NT2/D1 (cell line): ENCODE measurements around the gene MMS19.

ENCODE experiments used
- SUZ12 ChIP-seq: IDR thresholded peaks from 2 replicates; pipeline ENCODE4 v1.6.1; 2011; ENCODE audit not compliant: insufficient read length, insufficient read depth; ENCODE audit errors: extremely low read depth
- YY1 ChIP-seq: IDR thresholded peaks from 2 replicates; pipeline ENCODE4 v1.6.1; 2011; ENCODE audit not compliant: insufficient read length, insufficient read depth
- ZNF274 ChIP-seq: IDR thresholded peaks from 2 replicates; pipeline ENCODE4 v1.6.1; 2011; ENCODE audit warnings: mild to moderate bottlenecking, low read depth, low read length

DNA sequence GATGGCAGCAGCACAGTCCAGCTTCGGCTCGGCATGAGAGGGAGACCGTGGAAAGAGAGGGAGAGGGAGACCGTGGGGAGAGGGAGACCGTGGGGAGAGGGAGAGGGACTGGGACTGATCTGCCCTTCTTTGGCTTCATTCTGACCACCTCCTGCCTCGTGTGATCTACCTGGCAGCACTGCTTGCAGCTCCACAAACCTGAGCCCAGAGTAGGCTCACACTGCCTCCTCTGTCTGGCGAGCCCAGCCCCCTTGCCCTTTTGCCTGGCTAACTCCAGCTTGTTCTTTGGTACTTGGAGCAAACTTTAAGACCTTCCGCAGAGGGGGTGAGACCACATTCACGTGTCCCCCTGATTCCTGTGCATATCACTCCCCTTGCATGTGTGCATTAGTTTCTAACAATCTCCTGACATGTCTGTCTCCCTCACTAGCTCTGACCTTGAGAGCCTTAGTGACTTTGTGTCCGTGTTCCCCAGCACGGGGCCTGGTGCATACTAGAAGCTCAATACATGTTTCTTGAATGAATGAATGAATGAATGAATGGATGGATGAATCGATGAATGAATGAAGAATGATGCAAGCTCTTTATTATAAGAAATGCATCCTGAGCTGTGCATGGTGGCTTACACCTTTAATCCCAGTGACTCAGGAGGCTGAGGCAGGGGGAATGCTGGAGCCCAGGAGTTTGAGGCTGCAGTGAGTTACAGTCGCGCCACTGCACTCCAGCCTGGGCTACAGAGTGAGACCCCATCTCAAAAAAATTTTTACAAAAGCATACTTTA, 31.7 kb upstream of the MMS19 start:
- TF ChIP-seq YY1 (no peak), ZNF274 (no peak), SUZ12 (no peak)
